ENCODE measurements around the gene ABAT.
"Not testable (repeated sequence)": the region's sequence is repeated elsewhere in the genome, so short reads cannot be mapped to it uniquely, and the experiment has no call there.

ABAT gene

DNA sequence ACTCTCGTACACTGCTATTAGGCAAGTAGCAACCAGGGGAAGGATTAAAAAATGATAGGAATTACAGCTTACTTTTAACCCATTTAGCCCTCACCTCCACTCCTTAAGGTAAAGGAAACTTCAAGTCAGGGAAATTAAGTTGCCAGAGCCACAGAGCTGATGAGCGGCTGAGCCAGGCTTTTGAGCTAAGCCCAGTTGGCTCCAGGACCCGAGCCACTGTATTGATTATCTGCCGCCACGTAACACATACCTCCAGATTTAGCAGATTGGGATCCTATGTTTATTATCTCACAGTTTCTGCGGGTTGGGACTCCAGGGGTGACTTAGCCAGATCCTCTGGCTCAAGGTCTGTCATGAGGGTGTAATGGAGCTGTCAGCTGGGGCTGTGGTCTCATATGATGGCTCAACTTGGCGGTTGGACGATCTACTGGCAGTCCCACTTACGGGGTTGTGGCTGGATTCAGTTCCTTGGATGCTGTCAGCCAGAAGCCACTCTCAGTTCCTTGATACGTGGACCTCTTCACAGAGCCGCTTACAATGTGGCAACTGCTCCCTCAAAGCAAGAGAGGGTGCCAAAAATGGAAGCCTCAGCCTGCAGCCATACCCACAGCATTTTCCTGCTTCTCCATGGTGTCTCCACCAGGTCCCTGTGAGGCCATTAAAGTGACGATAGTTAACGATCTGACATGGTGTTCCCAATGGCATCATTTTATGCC, 65.7 kb downstream of the ABAT start:
- H3K4me3 ChIP-seq (ENCODE audit: low read length) = no peak overlapping the region
- H3K36me3 ChIP-seq (ENCODE audit: control insufficient read depth, low read depth, low read length) = no peaks in the 10 kb centered on the region
- H3K27me3 ChIP-seq (ENCODE audit: control insufficient read depth, insufficient read depth, low read length) = no peaks in the 10 kb centered on the region
- H3K4me1 ChIP-seq (ENCODE audit: control insufficient read depth, low read depth, low read length) = no peaks in the 10 kb centered on the region
- no peak overlapping the region for H3K9ac ChIP-seq (ENCODE audit: low read length)
- no peak overlapping the region for H3K27ac ChIP-seq (ENCODE audit: low read length)
- no peaks in the 10 kb centered on the region for H3K9me3 ChIP-seq (ENCODE audit: control insufficient read depth, low read depth, low read length)

DNA sequence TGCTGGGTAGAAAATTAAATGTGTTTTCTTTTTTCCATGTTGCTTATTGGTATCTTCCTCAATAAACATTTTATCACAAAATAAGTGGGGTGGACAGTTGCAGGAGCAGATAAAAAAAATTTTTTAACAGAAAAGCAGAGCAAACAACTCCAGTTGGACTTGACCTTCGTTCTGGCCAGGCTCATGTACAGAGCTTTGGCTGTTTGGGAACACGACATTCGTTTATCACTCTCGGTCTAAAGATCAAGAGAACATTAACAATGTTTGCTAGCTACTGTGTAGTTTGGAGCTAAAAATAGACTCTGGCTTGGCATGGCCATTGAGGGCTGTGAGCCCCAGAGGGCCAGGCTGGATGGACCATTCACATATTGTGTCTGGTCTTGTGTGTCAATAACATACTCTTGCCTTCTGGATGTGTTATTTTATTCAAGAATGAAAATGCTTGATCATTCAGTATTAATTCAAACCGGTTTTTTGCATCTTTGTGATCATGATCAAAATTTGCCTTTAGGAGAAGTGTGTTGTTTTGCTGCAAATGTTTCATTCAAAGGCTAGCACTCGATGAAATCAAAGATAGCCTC, 66.4 kb downstream of the ABAT start:
- Histone ChIP-seq H3K4me3 (ENCODE audit: low read length) (no peak overlapping the region), H3K27ac (ENCODE audit: low read length) (no peak overlapping the region), H3K9ac (ENCODE audit: low read length) (no peak overlapping the region), H3K27me3 (ENCODE audit: control insufficient read depth, insufficient read depth, low read length) (no peaks in the 10 kb centered on the region), H3K4me1 (ENCODE audit: control insufficient read depth, low read depth, low read length) (no peaks in the 10 kb centered on the region), H3K9me3 (ENCODE audit: control insufficient read depth, low read depth, low read length) (no peaks in the 10 kb centered on the region), H3K36me3 (ENCODE audit: control insufficient read depth, low read depth, low read length) (no peaks in the 10 kb centered on the region)

DNA sequence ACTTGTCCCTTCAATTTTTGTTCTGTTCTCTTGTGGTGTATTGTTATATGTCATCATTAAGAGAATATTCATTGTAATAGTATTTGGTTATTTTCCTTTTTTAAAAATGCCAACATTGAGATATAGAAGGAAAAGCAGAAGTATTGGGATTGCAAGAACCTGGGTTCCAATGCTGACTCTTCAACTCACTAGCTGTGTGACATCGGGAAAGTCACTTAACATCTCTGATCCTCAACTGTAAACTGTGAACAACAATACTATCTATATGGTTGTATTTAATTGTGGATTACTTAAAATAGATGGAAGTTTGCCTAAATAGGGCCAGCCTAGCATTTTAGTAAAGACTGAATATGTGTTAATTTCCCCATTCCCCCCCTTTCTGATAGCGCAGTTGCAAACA, 67.2 kb downstream of the ABAT start:
- Histone ChIP-seq H3K27ac (ENCODE audit: low read length) (no peak overlapping the region), H3K4me1 (ENCODE audit: control insufficient read depth, low read depth, low read length) (no peaks in the 10 kb centered on the region), H3K9me3 (ENCODE audit: control insufficient read depth, low read depth, low read length) (no peaks in the 10 kb centered on the region), H3K27me3 (ENCODE audit: control insufficient read depth, insufficient read depth, low read length) (no peaks in the 10 kb centered on the region), H3K9ac (ENCODE audit: low read length) (no peak overlapping the region), H3K4me3 (ENCODE audit: low read length) (no peak overlapping the region), H3K36me3 (ENCODE audit: control insufficient read depth, low read depth, low read length) (no peaks in the 10 kb centered on the region)

DNA sequence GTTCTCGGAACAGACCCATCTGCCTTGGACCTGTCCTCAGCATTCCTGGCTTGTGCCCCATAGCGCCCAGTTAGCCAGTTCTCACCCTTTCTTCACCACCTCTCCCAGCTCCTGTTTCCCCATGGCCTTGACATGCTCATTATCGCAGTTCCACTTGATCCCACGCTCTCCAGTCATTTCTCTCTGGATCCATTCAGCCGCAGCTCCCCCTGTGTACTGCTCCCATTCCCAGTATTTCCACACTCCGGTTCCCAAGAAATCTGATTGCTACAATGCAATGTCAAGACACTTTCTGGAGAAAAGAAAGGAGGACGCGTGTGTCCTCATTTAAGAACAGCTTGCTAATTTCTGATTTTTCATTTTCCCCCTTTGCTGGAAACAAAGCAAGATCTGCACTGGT, 67.7 kb downstream of the ABAT start:
- H3K36me3 ChIP-seq (ENCODE audit: control insufficient read depth, low read depth, low read length) = no peaks in the 10 kb centered on the region
- no peaks in the 10 kb centered on the region for H3K27me3 ChIP-seq (ENCODE audit: control insufficient read depth, insufficient read depth, low read length)
- no peaks in the 10 kb centered on the region for H3K9me3 ChIP-seq (ENCODE audit: control insufficient read depth, low read depth, low read length)
- H3K9ac ChIP-seq (ENCODE audit: low read length) = no peak overlapping the region
- H3K4me1 ChIP-seq (ENCODE audit: control insufficient read depth, low read depth, low read length) = no peaks in the 10 kb centered on the region
- no peak overlapping the region for H3K4me3 ChIP-seq (ENCODE audit: low read length)
- no peak overlapping the region for H3K27ac ChIP-seq (ENCODE audit: low read length)

DNA sequence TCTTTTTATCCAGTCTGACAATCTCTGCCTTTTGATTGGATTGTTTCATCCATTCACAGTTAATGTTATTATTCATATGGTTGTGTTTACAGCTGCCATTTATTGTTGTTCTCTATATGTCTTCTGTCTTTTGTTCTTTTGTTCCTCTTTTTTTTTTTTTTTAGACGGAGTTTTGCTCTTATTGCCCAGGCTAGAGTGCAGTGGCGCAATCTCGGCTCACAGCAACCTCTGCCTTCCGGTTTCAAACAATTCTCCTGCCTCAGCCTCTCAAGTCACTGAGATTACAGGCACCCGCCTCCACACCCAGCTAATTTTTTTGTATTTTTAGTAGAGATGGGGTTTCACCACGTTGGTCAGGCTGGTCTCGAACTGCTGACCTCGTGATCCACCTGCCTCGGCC, 74.5 kb downstream of the ABAT start:
- not testable (repeated sequence) for H3K4me3 ChIP-seq (ENCODE audit: low read length); H3K27me3 ChIP-seq (ENCODE audit: control insufficient read depth, insufficient read depth, low read length); H3K4me1 ChIP-seq (ENCODE audit: control insufficient read depth, low read depth, low read length); H3K27ac ChIP-seq (ENCODE audit: low read length); H3K9ac ChIP-seq (ENCODE audit: low read length); H3K9me3 ChIP-seq (ENCODE audit: control insufficient read depth, low read depth, low read length); H3K36me3 ChIP-seq (ENCODE audit: control insufficient read depth, low read depth, low read length)

DNA sequence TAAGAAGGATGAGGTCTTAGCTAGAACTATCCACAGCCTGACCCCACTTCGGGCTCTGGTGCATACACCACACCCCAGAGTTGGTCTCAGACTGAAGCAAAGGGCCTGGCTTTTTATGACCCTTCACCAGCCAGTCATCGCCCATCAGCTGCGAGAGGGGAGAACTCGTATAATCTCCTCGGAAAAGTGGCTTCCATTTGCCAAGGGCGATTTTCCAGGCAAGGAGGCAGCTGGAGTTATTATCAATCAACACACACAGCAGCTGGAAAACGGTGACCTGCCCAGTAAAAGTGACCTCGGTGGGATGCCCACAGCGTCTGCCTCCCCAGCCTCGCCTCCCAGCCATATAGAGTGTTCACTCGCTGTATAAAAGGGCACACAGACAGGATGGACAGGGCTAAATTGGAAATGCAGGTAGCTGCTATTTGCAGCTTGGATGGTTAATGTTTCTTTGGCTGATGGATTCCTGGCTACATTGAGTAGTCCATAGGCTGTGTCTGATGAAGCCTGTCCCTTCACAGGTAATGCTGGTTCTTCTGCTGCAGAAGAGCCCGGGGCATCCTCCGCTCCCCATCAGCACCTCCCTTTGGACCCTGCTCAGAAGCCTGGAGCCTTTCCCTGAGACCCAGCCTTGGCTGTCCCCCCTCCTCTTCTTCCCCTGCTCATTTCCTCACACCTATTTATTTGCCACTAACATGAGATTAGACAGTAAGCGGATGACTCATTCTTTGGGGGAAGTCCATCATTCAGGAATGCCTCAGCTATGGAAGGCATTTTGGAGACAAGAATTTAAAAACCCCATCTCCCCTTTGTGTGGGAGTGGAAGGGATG, 77.3 kb downstream of the ABAT start:
- Histone ChIP-seq H3K27ac (ENCODE audit: low read length) (no peak overlapping the region), H3K4me1 (ENCODE audit: control insufficient read depth, low read depth, low read length) (no peaks in the 10 kb centered on the region), H3K27me3 (ENCODE audit: control insufficient read depth, insufficient read depth, low read length) (no peaks in the 10 kb centered on the region), H3K36me3 (ENCODE audit: control insufficient read depth, low read depth, low read length) (no peaks in the 10 kb centered on the region), H3K4me3 (ENCODE audit: low read length) (no peak overlapping the region), H3K9me3 (ENCODE audit: control insufficient read depth, low read depth, low read length) (no peaks in the 10 kb centered on the region), H3K9ac (ENCODE audit: low read length) (no peak overlapping the region)

DNA sequence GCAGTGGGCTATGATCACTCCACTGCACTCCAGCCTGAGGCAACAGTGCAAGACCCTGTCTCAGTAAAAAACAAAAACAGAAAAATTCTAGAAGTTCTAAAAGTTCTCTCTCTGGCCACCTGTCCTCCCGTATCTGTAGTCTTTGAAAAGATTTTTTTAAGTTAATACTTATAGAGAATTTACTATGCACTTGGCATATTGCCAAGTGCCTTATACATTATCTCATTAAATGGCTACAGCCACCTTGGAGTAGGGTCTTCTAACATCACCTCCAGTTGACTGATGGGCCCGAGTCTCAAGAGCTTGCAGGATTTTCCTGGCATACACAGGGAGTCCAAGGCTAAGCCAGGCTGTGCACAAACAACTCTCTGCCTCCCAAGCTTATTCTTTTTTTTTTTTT, 78.3 kb downstream of the ABAT start:
- H3K36me3 ChIP-seq (ENCODE audit: control insufficient read depth, low read depth, low read length) = no peaks in the 10 kb centered on the region
- H3K9me3 ChIP-seq (ENCODE audit: control insufficient read depth, low read depth, low read length) = no peaks in the 10 kb centered on the region
- H3K9ac ChIP-seq (ENCODE audit: low read length) = no peak overlapping the region
- no peaks in the 10 kb centered on the region for H3K27me3 ChIP-seq (ENCODE audit: control insufficient read depth, insufficient read depth, low read length)
- H3K4me1 ChIP-seq (ENCODE audit: control insufficient read depth, low read depth, low read length) = no peaks in the 10 kb centered on the region
- H3K27ac ChIP-seq (ENCODE audit: low read length) = no peak overlapping the region
- no peak overlapping the region for H3K4me3 ChIP-seq (ENCODE audit: low read length)

DNA sequence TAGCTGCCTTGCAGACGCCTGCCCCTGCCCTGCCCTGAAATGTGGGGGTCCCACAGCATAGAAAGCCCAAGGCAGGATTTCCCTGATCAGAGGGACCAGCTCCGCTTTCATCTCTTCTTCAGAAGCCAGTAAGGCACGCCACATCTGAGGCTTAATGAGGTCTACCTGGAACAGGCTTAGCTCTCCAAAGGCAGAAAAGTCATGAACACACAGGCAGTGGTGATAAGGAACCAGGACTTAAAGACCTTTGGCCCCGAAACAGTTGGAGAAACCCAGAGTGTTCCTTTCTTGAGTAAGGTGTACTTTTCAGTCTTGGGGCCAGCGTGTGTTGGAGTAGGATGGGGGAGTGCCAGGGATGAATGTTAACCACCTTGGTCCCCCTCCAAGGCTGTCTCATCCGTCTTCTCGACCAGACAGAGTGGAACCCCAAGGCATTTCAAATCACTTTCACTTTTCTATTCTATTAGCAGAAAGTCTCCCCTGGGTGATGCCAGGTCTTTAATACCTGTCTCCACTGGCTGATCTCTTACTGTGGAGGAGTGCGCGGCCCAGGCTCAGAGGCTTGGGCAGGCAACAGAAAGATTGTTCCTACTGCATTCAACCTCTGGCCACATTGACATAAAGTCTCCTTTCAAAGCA, 79.1 kb downstream of the ABAT start:
- no peak overlapping the region for H3K4me3 ChIP-seq (ENCODE audit: low read length)
- no peaks in the 10 kb centered on the region for H3K36me3 ChIP-seq (ENCODE audit: control insufficient read depth, low read depth, low read length)
- H3K9me3 ChIP-seq (ENCODE audit: control insufficient read depth, low read depth, low read length) = no peaks in the 10 kb centered on the region
- no peaks in the 10 kb centered on the region for H3K27me3 ChIP-seq (ENCODE audit: control insufficient read depth, insufficient read depth, low read length)
- H3K4me1 ChIP-seq (ENCODE audit: control insufficient read depth, low read depth, low read length) = no peaks in the 10 kb centered on the region
- H3K27ac ChIP-seq (ENCODE audit: low read length) = no peak overlapping the region
- H3K9ac ChIP-seq (ENCODE audit: low read length) = no peak overlapping the region

DNA sequence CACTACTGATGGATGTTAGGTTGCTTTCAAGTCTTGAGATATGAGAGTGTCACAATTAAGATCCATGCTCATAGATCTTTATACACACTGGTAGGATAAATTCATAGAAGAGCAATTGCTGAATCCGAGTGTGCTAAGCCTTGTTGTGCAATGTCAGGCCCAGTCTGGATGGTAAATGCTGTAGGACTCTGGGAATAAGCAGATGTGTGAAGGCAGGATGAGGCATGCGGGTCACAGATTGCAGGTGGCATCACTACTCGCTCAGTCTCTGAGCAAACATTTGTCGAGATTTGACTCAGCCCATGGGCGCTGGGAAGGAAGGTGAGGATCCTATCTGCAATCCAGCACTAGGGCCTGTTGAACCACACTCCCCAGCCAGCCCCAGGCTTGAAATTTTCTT, 82.3 kb downstream of the ABAT start:
- no peak overlapping the region for H3K9ac ChIP-seq (ENCODE audit: low read length)
- no peak overlapping the region for H3K4me3 ChIP-seq (ENCODE audit: low read length)
- no peaks in the 10 kb centered on the region for H3K4me1 ChIP-seq (ENCODE audit: control insufficient read depth, low read depth, low read length)
- H3K27ac ChIP-seq (ENCODE audit: low read length) = no peak overlapping the region
- H3K36me3 ChIP-seq (ENCODE audit: control insufficient read depth, low read depth, low read length) = no peaks in the 10 kb centered on the region
- no peaks in the 10 kb centered on the region for H3K9me3 ChIP-seq (ENCODE audit: control insufficient read depth, low read depth, low read length)
- H3K27me3 ChIP-seq (ENCODE audit: control insufficient read depth, insufficient read depth, low read length) = no peaks in the 10 kb centered on the region

DNA sequence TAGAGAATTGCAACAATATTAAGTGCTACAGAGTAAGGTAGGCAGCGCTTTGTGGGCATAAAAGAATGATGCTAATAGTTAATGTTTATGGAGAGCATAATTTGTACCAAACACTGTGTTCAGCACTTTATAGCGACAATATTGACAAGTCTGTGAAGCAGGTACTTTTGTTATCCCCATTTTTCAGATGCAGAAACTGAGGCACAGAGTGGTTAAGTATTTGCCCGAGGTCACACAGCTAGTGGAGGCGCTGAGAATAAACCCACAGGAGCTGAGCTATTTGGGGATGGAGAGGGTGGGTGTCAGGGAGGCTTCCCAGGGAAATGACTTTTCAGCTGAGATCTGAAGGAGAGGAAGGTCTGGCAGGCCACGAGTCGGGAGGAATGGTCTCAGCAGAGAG, 83.6 kb downstream of the ABAT start:
- Histone ChIP-seq H3K36me3 (ENCODE audit: control insufficient read depth, low read depth, low read length) (no peaks in the 10 kb centered on the region), H3K9me3 (ENCODE audit: control insufficient read depth, low read depth, low read length) (no peaks in the 10 kb centered on the region), H3K27ac (ENCODE audit: low read length) (no peak overlapping the region), H3K4me3 (ENCODE audit: low read length) (no peak overlapping the region), H3K4me1 (ENCODE audit: control insufficient read depth, low read depth, low read length) (no peaks in the 10 kb centered on the region), H3K9ac (ENCODE audit: low read length) (no peak overlapping the region), H3K27me3 (ENCODE audit: control insufficient read depth, insufficient read depth, low read length) (no peaks in the 10 kb centered on the region)

DNA sequence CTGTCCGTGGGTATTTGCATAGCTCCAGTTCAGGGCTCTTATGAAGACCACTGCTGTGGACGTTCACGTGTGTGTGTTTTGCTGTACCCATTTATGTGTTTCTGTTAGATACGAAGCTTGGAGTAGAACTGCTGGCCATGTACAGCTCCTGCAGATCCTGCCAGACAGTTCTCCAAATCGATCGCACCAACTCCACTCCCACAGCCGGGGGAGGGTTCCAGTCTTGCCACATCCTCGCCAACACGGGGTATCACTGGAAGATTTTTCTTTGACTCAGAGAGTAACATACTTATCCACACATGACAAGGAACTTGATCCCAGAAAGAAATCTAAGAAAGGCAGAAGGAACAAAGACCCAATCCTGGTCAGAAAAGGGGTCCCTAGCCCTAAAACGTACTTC, 85.6 kb downstream of the ABAT start:
- no peak overlapping the region for H3K9ac ChIP-seq (ENCODE audit: low read length)
- peaks cover 8% of the 10 kb centered on the region for H3K4me1 ChIP-seq (ENCODE audit: control insufficient read depth, low read depth, low read length)
- H3K36me3 ChIP-seq (ENCODE audit: control insufficient read depth, low read depth, low read length) = no peaks in the 10 kb centered on the region
- H3K27me3 ChIP-seq (ENCODE audit: control insufficient read depth, insufficient read depth, low read length) = no peaks in the 10 kb centered on the region
- no peak overlapping the region for H3K4me3 ChIP-seq (ENCODE audit: low read length)
- no peaks in the 10 kb centered on the region for H3K9me3 ChIP-seq (ENCODE audit: control insufficient read depth, low read depth, low read length)
- H3K27ac ChIP-seq (ENCODE audit: low read length) = no peak overlapping the region

Measured in iPS-18a (cell line).